Prostate gland (tissue), 2 donors: ENCODE data around the gene PTGES2.

Experiments used
- POLR2A ChIP-seq: fragments of 450-650 bp; IDR thresholded peaks from one replicate; pipeline ENCODE4 v1.6.1; 2016; ENCODE audit warnings: antibody characterized with exemption, mild to moderate bottlenecking
- TF ChIP-seq, protein P1 (sequence below), 4 experiments: fragments of 200-600 bp in 2 of 4; fragments of 450-650 bp in 2 of 4; sonication (generic) in 2 of 4; IDR thresholded peaks; 1 replicate in 3 of 4; 2 replicates in 1 of 4; pipeline ENCODE4 v1.5.1; 2016 to 2019; ENCODE audit warnings: antibody characterized with exemption in 4 of 4, mild to moderate bottlenecking in 2 of 4, moderate library complexity in 2 of 4

DNA sequence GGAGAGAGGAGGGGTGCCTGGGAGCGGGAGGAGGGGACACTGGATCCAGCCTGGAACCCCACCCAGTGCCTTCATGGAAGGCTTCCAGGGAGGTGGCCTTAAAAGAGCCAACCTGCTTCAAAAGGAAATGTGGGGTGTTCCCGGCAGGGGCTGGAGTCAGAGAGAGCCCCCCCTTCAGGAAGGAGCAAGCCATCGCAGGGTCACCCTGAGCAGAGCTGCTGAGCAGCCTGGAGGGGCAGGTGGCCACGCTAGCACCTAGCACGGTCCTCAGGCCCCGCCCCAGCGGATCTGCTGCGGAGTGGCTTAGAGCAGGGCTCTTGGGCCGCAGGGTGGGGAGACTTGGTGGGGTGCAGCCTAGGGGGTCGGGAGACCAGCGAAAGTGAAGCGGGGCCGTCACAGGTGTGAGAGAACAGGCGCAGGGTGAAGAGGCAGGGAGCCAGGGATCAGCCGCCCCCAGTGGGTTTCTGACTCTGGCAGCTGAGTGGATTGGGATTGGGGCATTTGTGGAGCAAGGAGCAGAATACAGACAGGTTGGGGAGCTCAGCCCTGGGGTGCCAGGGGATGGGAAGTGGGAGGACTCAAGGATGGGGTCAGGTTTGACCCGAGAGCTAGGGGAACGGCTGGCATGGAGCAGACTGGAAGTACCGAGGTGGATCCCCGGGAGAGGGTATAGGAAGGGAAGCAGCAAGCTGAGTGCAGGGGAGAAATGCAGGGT, 23.2 kb upstream of the PTGES2 start:
- no peak for TF ChIP-seq POLR2A
- TF ChIP-seq, protein P1, sequence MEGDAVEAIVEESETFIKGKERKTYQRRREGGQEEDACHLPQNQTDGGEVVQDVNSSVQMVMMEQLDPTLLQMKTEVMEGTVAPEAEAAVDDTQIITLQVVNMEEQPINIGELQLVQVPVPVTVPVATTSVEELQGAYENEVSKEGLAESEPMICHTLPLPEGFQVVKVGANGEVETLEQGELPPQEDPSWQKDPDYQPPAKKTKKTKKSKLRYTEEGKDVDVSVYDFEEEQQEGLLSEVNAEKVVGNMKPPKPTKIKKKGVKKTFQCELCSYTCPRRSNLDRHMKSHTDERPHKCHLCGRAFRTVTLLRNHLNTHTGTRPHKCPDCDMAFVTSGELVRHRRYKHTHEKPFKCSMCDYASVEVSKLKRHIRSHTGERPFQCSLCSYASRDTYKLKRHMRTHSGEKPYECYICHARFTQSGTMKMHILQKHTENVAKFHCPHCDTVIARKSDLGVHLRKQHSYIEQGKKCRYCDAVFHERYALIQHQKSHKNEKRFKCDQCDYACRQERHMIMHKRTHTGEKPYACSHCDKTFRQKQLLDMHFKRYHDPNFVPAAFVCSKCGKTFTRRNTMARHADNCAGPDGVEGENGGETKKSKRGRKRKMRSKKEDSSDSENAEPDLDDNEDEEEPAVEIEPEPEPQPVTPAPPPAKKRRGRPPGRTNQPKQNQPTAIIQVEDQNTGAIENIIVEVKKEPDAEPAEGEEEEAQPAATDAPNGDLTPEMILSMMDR (IDR thresholded peaks at IDR 0.05) = peak in 1 of 4 experiments; percentile 37
